GM21447 (cell line): Measurements from ENCODE around the gene FOXK1.

ENCODE experiments used
- ATAC-seq: cut with Tn5 transposase; IDR thresholded peaks from one replicate; pipeline ENCODE4 v1.9.1; 2021; ENCODE audit not compliant: unreplicated experiment

The FOXK1 gene

GRCh38 chr7:4720225-4720624, 38.1 kb downstream of the FOXK1 start:
- ATAC-seq: no peak

- ATAC-seq: no peak
Observed at GRCh38 chr7:4722308-4722707, 40.2 kb downstream of the FOXK1 start.

GRCh38 chr7:4722960-4723630, 41.0 kb downstream of the FOXK1 start:
- no peak for ATAC-seq

GRCh38 chr7:4724648-4725013, 42.5 kb downstream of the FOXK1 start:
- peak; percentile 11 for ATAC-seq

GRCh38 chr7:4725014-4725849, 43.1 kb downstream of the FOXK1 start:
- peak; percentile 87 for ATAC-seq

- no peak for ATAC-seq
Observed at GRCh38 chr7:4725850-4726450, 43.9 kb downstream of the FOXK1 start.

GRCh38 chr7:4726566-4726965, 44.5 kb downstream of the FOXK1 start:
- ATAC-seq: no peak

- ATAC-seq: no peak
Observed at GRCh38 chr7:4727914-4728705, 46.0 kb downstream of the FOXK1 start.

GRCh38 chr7:4729266-4729665, 47.2 kb downstream of the FOXK1 start:
- ATAC-seq: no peak

- no peak for ATAC-seq
Observed at GRCh38 chr7:4730276-4730675, 48.2 kb downstream of the FOXK1 start.

- ATAC-seq: no peak
Observed at GRCh38 chr7:4730971-4731370, 48.9 kb downstream of the FOXK1 start.

- no peak for ATAC-seq
Observed at GRCh38 chr7:4731803-4732202, 49.7 kb downstream of the FOXK1 start.

GRCh38 chr7:4733936-4734528, 51.9 kb downstream of the FOXK1 start:
- ATAC-seq: no peak

GRCh38 chr7:4734587-4735345, 52.7 kb downstream of the FOXK1 start:
- no peak for ATAC-seq

GRCh38 chr7:4737300-4737699, 55.2 kb downstream of the FOXK1 start:
- no peak for ATAC-seq

GRCh38 chr7:4738711-4739527, 56.8 kb downstream of the FOXK1 start:
- no peak for ATAC-seq

- ATAC-seq: no peak
Observed at GRCh38 chr7:4739528-4739992, 57.5 kb downstream of the FOXK1 start.

GRCh38 chr7:4740796-4741195, 58.7 kb downstream of the FOXK1 start:
- no peak for ATAC-seq

- ATAC-seq: no peak
Observed at GRCh38 chr7:4742051-4742573, 60.0 kb downstream of the FOXK1 start.
